Spleen (tissue), 11 donors: Measurements from ENCODE around the gene SRGAP3. TPM values are rescaled to one million over a fixed set of nuclear protein-coding genes. Genes with fewer than 3 reads are reported as not detected.
A peak's percentile ranks its signal among the peaks of the same experiment; 100 is the strongest.

ENCODE experiments used
- DNase-seq: peaks from one replicate; pipeline ENCODE4 v3.0.0-alpha.2; 2020
- H3K27ac ChIP-seq, 8 donors: fragments of 200-600 bp; sonication (generic) in 7 of 8; 1 replicate in 4 of 8; 2 replicates in 4 of 8; pipeline versions ENCODE4 v1.5.0 to v1.8.0; 2016 to 2021; ENCODE audit warnings: inconsistent platforms in 4 of 8, mild to moderate bottlenecking in 4 of 8, moderate library complexity in 1 of 8
- H3K27me3 ChIP-seq, 7 donors: fragments of 200-600 bp; sonication (generic) in 6 of 7; replicated peaks in 1 of 7; 1 replicate in 4 of 7; 2 replicates in 3 of 7; pipeline versions ENCODE4 v1.5.0 to v1.8.0; 2016 to 2021; ENCODE audit warnings: inconsistent platforms in 3 of 7, mild to moderate bottlenecking in 1 of 7
- H3K36me3 ChIP-seq, 6 donors: fragments of 200-600 bp; sonication (generic) in 5 of 6; 1 replicate in 4 of 6; 2 replicates in 2 of 6; pipeline versions ENCODE4 v1.5.0 to v1.8.0; 2016 to 2021; ENCODE audit warnings: inconsistent platforms in 2 of 6
- H3K4me1 ChIP-seq, 6 donors: fragments of 200-600 bp; sonication (generic) in 5 of 6; 1 replicate in 3 of 6; 2 replicates in 3 of 6; pipeline versions ENCODE4 v1.5.0 to v1.8.0; 2016 to 2021; ENCODE audit warnings: inconsistent platforms in 3 of 6
- H3K4me3 ChIP-seq, 8 donors: fragments of 200-600 bp; sonication (generic) in 7 of 8; 1 replicate in 4 of 8; 2 replicates in 4 of 8; pipeline versions ENCODE4 v1.5.0 to v1.8.0; 2016 to 2021; ENCODE audit warnings: inconsistent platforms in 4 of 8, mild to moderate bottlenecking in 4 of 8, moderate library complexity in 2 of 8
- H3K9me3 ChIP-seq, 8 donors: fragments of 200-600 bp; sonication (generic) in 7 of 8; 1 replicate in 4 of 8; 2 replicates in 4 of 8; pipeline versions ENCODE4 v1.5.0 to v1.8.0; 2016 to 2021; ENCODE audit warnings: inconsistent platforms in 4 of 8
- POLR2A ChIP-seq, 3 donors: fragments of 450-650 bp; IDR thresholded peaks; one replicate each; pipeline ENCODE4 v1.5.1; 2017; ENCODE audit warnings: antibody characterized with exemption in 3 of 3, mild to moderate bottlenecking in 1 of 3
- POLR2AphosphoS5 ChIP-seq, 3 donors: sonication (generic); formaldehyde crosslinking; IDR thresholded peaks; one replicate each; pipeline ENCODE4 v1.5.1; 2017; ENCODE audit warnings: antibody characterized with exemption in 3 of 3
- WGBS, 5 donors: extraction: QIAGEN DNeasy Blood & Tissue Kit in 3 of 5; methylation state at CpG; one replicate each; pipeline versions ENCODE4 v1.1.5 to v1.1.7; 2013 to 2018; 5-methylcytosine and 5-hydroxymethylcytosine counted together
- intact Hi-C: fragments of 100-400 bp; cut with DNase I; formaldehyde crosslinking; loops from one replicate; pipeline ENCODE4 v1.15.0; 2023; ENCODE audit warnings: low total_unique reads
- polyA plus RNA-seq, 3 donors: library from polyadenylated mRNA; stranded (reverse); fragments of 200-250 nt; gene quantifications; one replicate each; pipeline ENCODE4 v1.2.1, GENCODE V29; 2013
- total RNA-seq, 7 donors: library from RNA; depleted of rRNA in 3 of 7; stranded (reverse); fragments of >200 nt in 3 of 7; fragmentation: NEBNext Ultra II Directional in 4 of 7; extraction: Animal tissue kit (Norgen Biotek cat#: 25700) in 4 of 7; gene quantifications; one replicate each; pipeline versions ENCODE4 v1.1.0 to v1.2.1, GENCODE V29; 2016 to 2021
- TF ChIP-seq, protein P1 (sequence below), 11 experiments: fragments of 200-600 bp in 7 of 11; fragments of 450-650 bp in 4 of 11; sonication (generic) in 4 of 11; IDR thresholded peaks in 8 of 11; conservative IDR thresholded peaks in 3 of 11; 1 replicate in 7 of 11; 2 replicates in 4 of 11; pipeline versions ENCODE4 v1.4.0 to v1.8.0; 2016 to 2021; ENCODE audit warnings: antibody characterized with exemption in 11 of 11, inconsistent platforms in 4 of 11, mild to moderate bottlenecking in 1 of 11
- donor health status: healthy with polysubstance abuse.
- donor health status: DM: no; HTN: no; CAD: no; lungs with moderate emphysema.
- donor health status: DM: no; HTN: no; CAD: no.
- donor health status: Bipolar disorder and iron deficiency.
- donor health status: healthy.
- donor health status: DM: no; HTN: no; CAD: no.
- donor health status: DM: yes; HTN: yes; CAD: no.

The SRGAP3 gene
- total and polyA plus RNA-seq, 10 donors = 0.54 to 10.3 (median 6.4) TPM

DNA sequence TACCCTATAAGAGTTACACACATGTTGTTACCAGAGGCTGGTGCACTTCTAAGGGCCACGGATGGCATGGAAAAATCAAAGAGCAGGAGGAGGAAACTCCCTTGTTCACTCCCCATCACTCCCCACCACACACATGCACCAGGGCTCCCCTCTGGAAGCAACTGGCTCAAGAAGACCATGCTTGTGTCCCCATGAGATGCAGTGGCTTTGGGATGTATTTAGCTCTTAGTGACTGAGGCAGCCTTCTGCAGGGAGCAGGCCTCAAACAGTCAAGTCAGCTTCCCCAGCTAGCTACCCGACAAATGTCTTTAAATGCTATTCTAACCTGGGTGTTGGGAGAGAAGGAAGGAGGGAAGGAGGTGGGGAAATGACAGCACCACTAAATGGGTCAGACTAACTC lies 253.2 kb downstream of the SRGAP3 start:
- DNase-seq = no peak
- Histone ChIP-seq H3K4me3 (no peak overlapping the region), H3K27me3 (no peaks in the 10 kb centered on the region), H3K36me3 (no peaks in the 10 kb centered on the region), H3K4me1 (no peaks in the 10 kb centered on the region), H3K27ac (no peak overlapping the region), H3K9me3 (no peaks in the 10 kb centered on the region)
- WGBS, 5 donors = 75 to 93% (median 87%) methylated on average over 2 of the region's 2 CpGs
- TF ChIP-seq POLR2A (IDR thresholded peaks at IDR 0.05) (no peak), POLR2AphosphoS5 (IDR thresholded peaks at IDR 0.05) (no peak)
- TF ChIP-seq, protein P1, sequence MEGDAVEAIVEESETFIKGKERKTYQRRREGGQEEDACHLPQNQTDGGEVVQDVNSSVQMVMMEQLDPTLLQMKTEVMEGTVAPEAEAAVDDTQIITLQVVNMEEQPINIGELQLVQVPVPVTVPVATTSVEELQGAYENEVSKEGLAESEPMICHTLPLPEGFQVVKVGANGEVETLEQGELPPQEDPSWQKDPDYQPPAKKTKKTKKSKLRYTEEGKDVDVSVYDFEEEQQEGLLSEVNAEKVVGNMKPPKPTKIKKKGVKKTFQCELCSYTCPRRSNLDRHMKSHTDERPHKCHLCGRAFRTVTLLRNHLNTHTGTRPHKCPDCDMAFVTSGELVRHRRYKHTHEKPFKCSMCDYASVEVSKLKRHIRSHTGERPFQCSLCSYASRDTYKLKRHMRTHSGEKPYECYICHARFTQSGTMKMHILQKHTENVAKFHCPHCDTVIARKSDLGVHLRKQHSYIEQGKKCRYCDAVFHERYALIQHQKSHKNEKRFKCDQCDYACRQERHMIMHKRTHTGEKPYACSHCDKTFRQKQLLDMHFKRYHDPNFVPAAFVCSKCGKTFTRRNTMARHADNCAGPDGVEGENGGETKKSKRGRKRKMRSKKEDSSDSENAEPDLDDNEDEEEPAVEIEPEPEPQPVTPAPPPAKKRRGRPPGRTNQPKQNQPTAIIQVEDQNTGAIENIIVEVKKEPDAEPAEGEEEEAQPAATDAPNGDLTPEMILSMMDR (IDR thresholded peaks at IDR 0.05 in 8 of 11, conservative IDR thresholded peaks at IDR 0.05 in 3 of 11) = no peak
- intact Hi-C loops = no loop called here

- Histone ChIP-seq H3K36me3 (no peaks in the 10 kb centered on the region), H3K4me1 (no peaks in the 10 kb centered on the region), H3K4me3 (no peak overlapping the region), H3K27me3 (no peaks in the 10 kb centered on the region), H3K9me3 (no peaks in the 10 kb centered on the region), H3K27ac (no peak overlapping the region)
- TF ChIP-seq POLR2A (IDR thresholded peaks at IDR 0.05) (no peak), POLR2AphosphoS5 (IDR thresholded peaks at IDR 0.05) (no peak)
- TF ChIP-seq, protein P1 (IDR thresholded peaks at IDR 0.05 in 8 of 11, conservative IDR thresholded peaks at IDR 0.05 in 3 of 11) = no peak
- intact Hi-C loops = no loop called here
- peak; percentile 58 for DNase-seq
- WGBS, 5 donors = 93 to 96% (median 94%) methylated on average over 15 of the region's 15 CpGs
These were observed 255.2 kb downstream of the SRGAP3 start for GRCh38 chr3:8994226-8994625.

- H3K4me3 ChIP-seq = no peak overlapping the region
- H3K27ac ChIP-seq = no peak overlapping the region
- no peaks in the 10 kb centered on the region for H3K36me3 ChIP-seq
- WGBS, 5 donors = 81 to 96% (median 93%) methylated on average over 4 to 5 of the region's 5 CpGs
- TF ChIP-seq POLR2AphosphoS5 (IDR thresholded peaks at IDR 0.05) (no peak), POLR2A (IDR thresholded peaks at IDR 0.05) (no peak)
- TF ChIP-seq, protein P1 (IDR thresholded peaks at IDR 0.05 in 8 of 11, conservative IDR thresholded peaks at IDR 0.05 in 3 of 11) = no peak
- H3K4me1 ChIP-seq = no peaks in the 10 kb centered on the region
- intact Hi-C loops = no loop called here
- H3K27me3 ChIP-seq = no peaks in the 10 kb centered on the region
- no peak for DNase-seq
- H3K9me3 ChIP-seq = no peaks in the 10 kb centered on the region
These were observed 256.1 kb downstream of the SRGAP3 start for GRCh38 chr3:8993331-8993730.

GRCh38 chr3:8992854-8993253 lies 256.6 kb downstream of the SRGAP3 start:
- intact Hi-C loops = no loop called here
- no peaks in the 10 kb centered on the region for H3K36me3 ChIP-seq
- H3K27me3 ChIP-seq = no peaks in the 10 kb centered on the region
- H3K4me1 ChIP-seq = peaks cover 0 to 3% (median 0%) of the 10 kb centered on the region in 6 donors
- TF ChIP-seq POLR2A (IDR thresholded peaks at IDR 0.05) (no peak), POLR2AphosphoS5 (IDR thresholded peaks at IDR 0.05) (no peak)
- TF ChIP-seq, protein P1 (IDR thresholded peaks at IDR 0.05 in 8 of 11, conservative IDR thresholded peaks at IDR 0.05 in 3 of 11) = no peak
- DNase-seq = no peak
- no peak overlapping the region for H3K27ac ChIP-seq
- H3K9me3 ChIP-seq = no peaks in the 10 kb centered on the region
- no peak overlapping the region for H3K4me3 ChIP-seq
- WGBS, 5 donors = 68 to 87% (median 85%) methylated on average over 11 of the region's 11 CpGs
